Right kidney (tissue), 1 donor: ENCODE data around the gene ACAN.

Experiments
- DNase-seq: peaks from one replicate; pipeline ENCODE4 v3.0.0-alpha.2; 2016

Gene ACAN

GRCh38 chr15:88802250-88802990 is 816 bp upstream of the ACAN start:
- DNase-seq: no peak

GRCh38 chr15:88802991-88803240 is 320 bp upstream of the ACAN start:
- peak; percentile 61 for DNase-seq

- DNase-seq: no peak
Measured at GRCh38 chr15:88803920-88804247, 648 bp downstream of the ACAN start.

GRCh38 chr15:88804257-88804656 is 1.0 kb downstream of the ACAN start:
- no peak for DNase-seq

GRCh38 chr15:88805031-88805780 is 2.0 kb downstream of the ACAN start:
- DNase-seq: no peak

- DNase-seq: no peak
Measured at GRCh38 chr15:88810446-88810845, 7.2 kb downstream of the ACAN start.

- DNase-seq: no peak
Measured at GRCh38 chr15:88812133-88812532, 8.9 kb downstream of the ACAN start.

- DNase-seq: no peak
Measured at GRCh38 chr15:88813960-88814359, 10.7 kb downstream of the ACAN start.

- no peak for DNase-seq
Measured at GRCh38 chr15:88814393-88814792, 11.2 kb downstream of the ACAN start.

- DNase-seq: no peak
Measured at GRCh38 chr15:88818920-88819319, 15.7 kb downstream of the ACAN start.

GRCh38 chr15:88821993-88822392 is 18.8 kb downstream of the ACAN start:
- DNase-seq: no peak

- no peak for DNase-seq
Measured at GRCh38 chr15:88828791-88829190, 25.6 kb downstream of the ACAN start.

GRCh38 chr15:88830016-88830415 is 26.8 kb downstream of the ACAN start:
- no peak for DNase-seq

- DNase-seq: peak; percentile 21
Measured at GRCh38 chr15:88832820-88833730, 29.8 kb downstream of the ACAN start.

- DNase-seq: no peak
Measured at GRCh38 chr15:88833731-88834100, 30.5 kb downstream of the ACAN start.

- peak; percentile 49 for DNase-seq
Measured at GRCh38 chr15:88834211-88834812, 31.1 kb downstream of the ACAN start.

GRCh38 chr15:88835119-88835518 is 31.9 kb downstream of the ACAN start:
- DNase-seq: no peak

GRCh38 chr15:88835646-88836045 is 32.4 kb downstream of the ACAN start:
- no peak for DNase-seq

GRCh38 chr15:88838667-88839066 is 35.4 kb downstream of the ACAN start:
- DNase-seq: no peak

GRCh38 chr15:88839146-88839545 is 35.9 kb downstream of the ACAN start:
- DNase-seq: no peak

GRCh38 chr15:88839961-88840360 is 36.7 kb downstream of the ACAN start:
- no peak for DNase-seq

GRCh38 chr15:88841236-88841635 is 38.0 kb downstream of the ACAN start:
- DNase-seq: no peak

- DNase-seq: no peak
Measured at GRCh38 chr15:88842156-88842555, 38.9 kb downstream of the ACAN start.
